ENCODE results near the gene AQR.

DNA sequence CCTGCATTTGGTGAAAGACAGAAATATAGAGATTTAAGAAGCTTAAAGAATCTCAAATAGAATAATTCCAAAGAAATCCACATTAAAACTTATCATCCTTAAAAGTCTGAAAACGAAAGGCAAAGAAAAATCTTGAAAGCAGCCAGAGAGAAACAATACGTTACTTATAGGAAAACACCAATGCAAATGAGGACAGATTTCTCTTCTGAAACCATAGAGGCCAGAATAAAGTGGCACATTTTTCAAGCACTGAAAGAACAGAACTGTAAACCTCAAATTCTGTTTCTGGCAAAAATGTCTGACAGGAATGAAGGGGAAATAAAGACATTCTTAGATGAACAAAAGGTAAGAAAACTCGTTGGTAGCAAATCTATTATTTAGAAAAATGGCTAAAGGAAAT, 160.4 kb downstream of the AQR start:
- TF ChIP-seq SMC3 (conservative IDR thresholded peaks at IDR 0.05; ENCODE audit: poor library complexity) (no peak), CTCF (IDR thresholded peaks at IDR 0.05; ENCODE audit: poor library complexity, severe bottlenecking) (no peak), TAF1 (IDR thresholded peaks at IDR 0.05; ENCODE audit: low read depth) (no peak), POLR2AphosphoS5 (IDR thresholded peaks at IDR 0.05) (no peak), EP300 (conservative IDR thresholded peaks at IDR 0.05; ENCODE audit: poor library complexity, severe bottlenecking) (no peak)

Data from neural cell (in vitro differentiated cells).